IPS-NIHi7 (cell line): ENCODE data around the gene DUSP2.
A peak's percentile ranks its signal among the peaks of the same experiment; 100 is the strongest.

Experiments used
- DNase-seq: peaks from one replicate; pipeline ENCODE4 v3.0.0; 2012; ENCODE audit warnings: mixed read lengths; ENCODE audit errors: extremely low spot score

The DUSP2 gene

GRCh38 chr2:96145036-96145847 lies at the start of gene DUSP2:
TSS of gene DUSP2 (minus strand) at chr2:96145440. CDS start at chr2:96145354, 86 bp downstream.
- peak; percentile 68 for DNase-seq

GRCh38 chr2:96191937-96192670 lies 46.9 kb upstream of the DUSP2 start:
- DNase-seq: no peak

- no peak for DNase-seq
Measured at GRCh38 chr2:96188821-96189526, 43.7 kb upstream of the DUSP2 start.

- no peak for DNase-seq
Measured at GRCh38 chr2:96186562-96186961, 41.3 kb upstream of the DUSP2 start.

- DNase-seq: no peak
Measured at GRCh38 chr2:96185516-96185915, 40.3 kb upstream of the DUSP2 start.

- DNase-seq: no peak
Measured at GRCh38 chr2:96184989-96185388, 39.7 kb upstream of the DUSP2 start.

- no peak for DNase-seq
Measured at GRCh38 chr2:96184188-96184587, 38.9 kb upstream of the DUSP2 start.

GRCh38 chr2:96181529-96181928 lies 36.3 kb upstream of the DUSP2 start:
- no peak for DNase-seq

GRCh38 chr2:96180521-96180920 lies 35.3 kb upstream of the DUSP2 start:
- DNase-seq: no peak

GRCh38 chr2:96180002-96180401 lies 34.8 kb upstream of the DUSP2 start:
- no peak for DNase-seq

GRCh38 chr2:96176661-96177060 lies 31.4 kb upstream of the DUSP2 start:
- no peak for DNase-seq

- DNase-seq: no peak
Measured at GRCh38 chr2:96175951-96176350, 30.7 kb upstream of the DUSP2 start.

- DNase-seq: peak; percentile 89
Measured at GRCh38 chr2:96174251-96175144, 29.3 kb upstream of the DUSP2 start.

GRCh38 chr2:96171831-96172230 lies 26.6 kb upstream of the DUSP2 start:
- DNase-seq: no peak

GRCh38 chr2:96170626-96171025 lies 25.4 kb upstream of the DUSP2 start:
- no peak for DNase-seq

- no peak for DNase-seq
Measured at GRCh38 chr2:96169868-96170507, 24.7 kb upstream of the DUSP2 start.

GRCh38 chr2:96167407-96168013 lies 22.3 kb upstream of the DUSP2 start:
- DNase-seq: no peak

- DNase-seq: peak; percentile 73
Measured at GRCh38 chr2:96164459-96165184, 19.4 kb upstream of the DUSP2 start.

GRCh38 chr2:96163768-96164429 lies 18.7 kb upstream of the DUSP2 start:
- DNase-seq: no peak
